Measurements from ENCODE around the gene SEC24C.
"Not testable (repeated sequence)": the region's sequence is repeated elsewhere in the genome, so short reads cannot be mapped to it uniquely, and the experiment has no call there.

The SEC24C gene

DNA sequence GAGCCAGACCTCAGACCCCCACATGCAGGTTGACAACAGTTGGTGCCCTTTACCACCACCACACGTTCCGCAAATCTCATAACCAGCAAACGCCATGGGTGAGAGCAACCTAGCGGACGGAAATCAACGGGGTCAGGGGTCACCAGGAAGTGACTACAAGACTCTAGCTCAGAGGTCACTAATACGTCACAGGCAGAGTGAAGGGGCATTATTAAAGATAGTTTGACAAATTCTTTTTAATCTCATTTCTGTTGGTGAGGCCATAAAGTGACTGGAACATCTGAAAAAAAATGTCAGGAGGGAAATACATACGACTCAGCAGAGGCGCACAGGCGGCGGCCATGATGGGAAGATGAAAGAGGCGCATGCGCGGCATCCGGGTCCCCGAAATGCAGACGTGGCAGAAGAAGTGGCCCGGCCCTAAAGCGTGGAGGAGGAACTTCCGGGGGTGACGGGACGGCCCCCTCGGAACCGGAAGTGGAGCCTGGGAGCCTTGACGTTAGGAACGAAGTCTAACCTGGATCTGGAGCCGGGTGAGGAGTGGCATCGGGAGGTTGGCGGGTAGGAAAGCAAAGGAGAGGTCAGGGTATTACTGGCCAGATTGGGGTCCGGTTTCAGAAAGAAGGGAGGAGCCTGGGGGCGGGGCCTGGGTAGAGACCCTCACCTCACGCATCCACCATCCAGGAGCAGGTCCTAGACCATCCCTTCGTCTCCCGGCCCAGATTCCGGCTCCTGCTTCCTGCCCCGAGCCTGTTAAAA is at the start of gene SEC24C:
SEC24C (plus strand) TSS at position 468 of the 759 bp plus-strand sequence. CDS start 2,461 bp downstream, outside the sequence.
- DNase-seq: peak; percentile 93 to 95

DNA sequence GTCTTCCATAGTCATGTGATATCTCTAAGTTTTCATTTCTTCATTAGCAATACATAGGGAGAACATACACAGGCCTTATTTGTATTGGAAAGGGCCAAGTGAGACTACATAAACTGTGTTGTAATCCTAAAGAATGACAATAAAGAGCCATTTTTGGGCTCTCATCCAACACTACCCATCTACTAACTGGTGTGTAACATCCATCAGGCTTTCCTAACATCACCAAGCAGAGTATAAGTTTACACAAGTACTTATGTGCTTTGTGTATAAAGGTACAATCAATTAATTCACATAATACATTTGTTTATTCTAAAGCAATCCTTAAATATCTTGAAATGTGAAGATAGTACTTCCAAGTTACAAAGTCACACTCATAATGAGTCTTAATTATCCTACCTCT is 48.9 kb upstream of the SEC24C start:
- not testable (repeated sequence) for DNase-seq

- DNase-seq: not testable (repeated sequence)
These were observed 46.5 kb upstream of the SEC24C start, which contains the start of gene AGAP5 for GRCh38 chr10:73697675-73698159. Gene AGAP5, minus strand, starts transcription at chr10:73698109. Its CDS starts 354 bp downstream, at chr10:73697755.

GRCh38 chr10:73698819-73699218 is 45.4 kb upstream of the SEC24C start:
- DNase-seq: not testable (repeated sequence)

GRCh38 chr10:73703924-73704323 is 40.2 kb upstream of the SEC24C start:
- not testable (repeated sequence) for DNase-seq

- not testable (repeated sequence) for DNase-seq
These were observed 38.6 kb upstream of the SEC24C start for GRCh38 chr10:73705506-73706072.

- not testable (repeated sequence) for DNase-seq
These were observed 37.7 kb upstream of the SEC24C start for GRCh38 chr10:73706488-73706887.

- not testable (repeated sequence) for DNase-seq
These were observed 36.5 kb upstream of the SEC24C start for GRCh38 chr10:73707628-73708027.

GRCh38 chr10:73708122-73708521 is 36.0 kb upstream of the SEC24C start:
- DNase-seq: not testable (repeated sequence)

GRCh38 chr10:73711683-73712082 is 32.5 kb upstream of the SEC24C start:
- not testable (repeated sequence) for DNase-seq

DNA sequence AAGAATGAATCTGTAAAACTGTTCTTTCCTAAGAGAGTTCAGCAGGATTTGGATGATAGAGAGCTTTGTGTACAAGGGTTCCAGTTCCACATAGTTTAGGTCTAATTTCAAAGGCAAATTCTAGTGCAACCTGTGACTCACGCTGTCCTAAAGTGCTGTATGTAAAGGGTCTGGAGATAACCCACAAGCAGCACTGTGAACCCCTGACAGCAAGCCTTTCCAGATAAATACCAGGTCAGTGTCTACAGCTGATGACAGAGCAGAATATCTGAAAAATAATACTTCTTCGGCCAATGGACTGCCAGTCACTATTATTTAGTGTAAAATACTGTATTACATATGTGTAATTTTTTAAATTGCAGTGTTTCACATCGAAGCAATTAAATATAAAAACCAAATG is 30.3 kb upstream of the SEC24C start:
- not testable (repeated sequence) for DNase-seq

DNA sequence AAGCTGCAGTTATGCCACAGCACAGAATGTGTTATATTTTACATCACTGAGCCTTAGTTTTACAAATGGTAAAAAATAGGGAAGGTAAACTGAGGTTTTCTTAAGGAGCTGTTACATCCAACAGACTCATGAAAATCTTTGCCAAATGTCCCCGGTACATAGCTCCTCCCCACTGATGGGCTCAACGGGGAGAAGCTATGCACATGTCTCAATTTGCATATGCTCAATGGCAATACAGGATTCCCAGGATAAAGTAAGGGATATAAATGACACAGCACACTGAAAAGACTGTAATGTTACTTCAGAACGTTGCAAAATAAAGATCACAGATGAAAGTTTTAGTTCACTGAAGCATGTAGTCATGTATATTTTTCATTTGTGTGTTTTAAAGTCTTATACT is 29.7 kb upstream of the SEC24C start:
- DNase-seq: not testable (repeated sequence)

DNA sequence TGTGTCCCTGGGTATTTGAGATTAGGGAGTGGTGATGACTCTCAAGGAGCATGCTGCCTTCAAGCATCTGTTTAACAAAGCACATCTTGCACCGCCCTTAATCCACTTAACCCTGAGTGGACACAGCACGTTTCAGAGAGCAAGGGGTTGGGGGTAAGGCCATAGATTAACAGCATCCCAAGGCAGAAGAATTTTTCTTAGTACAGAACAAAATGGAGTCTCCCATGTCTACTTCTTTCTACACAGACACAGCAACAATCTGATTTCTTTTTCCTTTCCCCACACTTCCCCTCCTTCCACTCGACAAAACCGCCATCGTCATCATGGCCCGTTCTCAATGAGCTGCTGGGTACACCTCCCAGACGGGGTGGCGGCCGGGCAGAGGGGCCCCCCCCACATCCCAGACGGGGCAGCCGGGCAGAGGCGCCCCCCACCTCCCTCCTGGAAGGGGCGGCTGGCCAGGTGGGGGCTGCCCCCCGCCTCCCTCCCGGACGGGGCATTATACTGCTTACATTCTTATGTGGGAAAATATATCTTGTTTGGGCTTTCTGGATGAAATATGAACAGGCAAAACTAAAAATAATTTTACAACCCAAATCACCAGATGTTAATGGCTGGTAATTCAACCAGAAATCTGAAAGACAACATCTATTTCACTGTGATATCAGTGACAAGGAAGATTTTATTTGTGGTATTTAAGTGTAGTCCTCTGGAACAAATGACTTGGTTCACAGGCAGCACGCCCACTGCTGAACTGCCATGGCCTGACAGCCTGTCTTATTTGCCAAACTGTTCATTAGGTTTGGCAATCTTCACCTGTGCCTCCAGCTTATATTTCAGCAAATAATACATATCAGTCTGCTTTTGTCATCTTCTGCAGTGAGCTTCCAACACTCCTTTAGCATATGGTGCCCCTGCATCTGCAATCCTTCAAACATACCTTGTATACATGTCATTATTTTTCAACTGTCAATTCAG is 28.7 kb upstream of the SEC24C start:
- not testable (repeated sequence) for DNase-seq

- DNase-seq: no peak
These were observed 27.9 kb upstream of the SEC24C start for GRCh38 chr10:73716251-73716650.

DNA sequence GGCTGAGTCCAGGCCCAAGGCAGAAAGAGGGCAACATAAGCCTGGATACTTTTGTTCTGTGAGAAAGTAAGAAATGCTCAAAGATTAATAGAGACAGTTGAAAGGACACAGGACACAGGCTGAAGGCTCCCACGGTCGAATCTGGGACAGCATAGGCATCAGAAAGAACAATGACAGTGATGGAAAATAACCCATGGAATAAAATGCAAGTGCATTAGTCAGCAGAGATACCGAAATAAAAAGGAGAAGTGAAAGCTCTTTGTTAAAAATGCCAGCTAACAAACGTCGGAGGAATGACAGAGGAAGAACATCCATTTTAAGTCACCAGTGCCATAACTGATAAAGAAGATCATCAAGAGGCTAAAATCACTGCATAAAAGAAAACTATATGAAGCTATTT is 26.6 kb upstream of the SEC24C start:
- no peak for DNase-seq

DNA sequence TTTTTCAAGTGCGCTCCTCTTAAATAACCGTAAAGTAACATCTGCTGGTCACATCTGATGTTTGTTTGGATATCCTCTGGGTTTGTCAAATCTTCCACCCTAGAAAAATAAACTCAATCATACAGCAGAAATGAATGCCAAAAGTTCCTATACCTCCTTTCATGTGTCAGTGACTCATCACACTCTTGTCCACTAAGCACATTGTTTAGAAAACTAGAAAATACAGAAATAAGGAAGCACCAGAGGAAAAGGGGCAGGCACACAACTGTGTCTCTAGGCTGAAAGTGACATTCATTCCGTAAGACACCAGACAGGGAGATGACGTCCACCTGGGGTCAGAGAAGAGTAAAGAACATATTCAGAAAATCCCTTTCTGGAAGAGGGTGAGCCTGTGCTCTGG is 23.6 kb upstream of the SEC24C start:
- DNase-seq: not testable (repeated sequence)

DNA sequence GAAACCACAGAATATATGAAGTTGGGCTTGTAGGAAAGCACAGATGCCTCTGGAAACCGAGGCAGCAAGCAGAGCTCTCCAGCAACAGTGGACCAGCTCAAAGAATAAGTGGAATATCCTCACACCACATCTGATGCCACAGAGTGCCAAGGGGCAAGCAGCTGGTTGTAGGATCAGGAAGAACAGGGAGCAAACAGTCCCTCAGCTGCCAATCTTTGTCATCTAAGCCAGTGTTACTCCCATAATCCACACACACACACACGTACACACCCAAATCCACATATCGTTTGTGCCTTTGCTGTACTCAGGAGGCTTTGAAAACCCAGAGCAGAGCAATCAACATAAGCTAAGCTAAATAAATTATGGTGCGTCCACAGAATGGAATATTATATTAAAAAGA is 20.7 kb upstream of the SEC24C start:
- no peak for DNase-seq

DNA sequence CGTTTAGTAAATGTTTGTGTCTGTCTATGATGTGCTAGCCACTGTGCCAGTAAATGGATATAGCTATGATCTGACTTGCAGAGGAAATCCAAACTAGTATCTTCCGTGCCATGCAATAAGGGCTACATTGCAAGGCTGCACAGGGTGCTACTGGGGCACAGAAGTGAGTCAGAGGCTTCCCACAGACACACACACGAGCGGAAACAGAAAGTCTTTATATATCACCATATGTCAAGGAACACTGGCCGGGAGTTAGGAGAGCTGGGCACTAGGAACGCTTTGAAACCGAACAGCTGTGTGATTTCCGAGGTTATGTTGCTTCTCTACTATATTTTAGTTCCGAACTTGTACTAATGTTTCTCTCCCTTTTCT is 14.4 kb upstream of the SEC24C start:
- DNase-seq: peak; percentile 33 to 54

DNA sequence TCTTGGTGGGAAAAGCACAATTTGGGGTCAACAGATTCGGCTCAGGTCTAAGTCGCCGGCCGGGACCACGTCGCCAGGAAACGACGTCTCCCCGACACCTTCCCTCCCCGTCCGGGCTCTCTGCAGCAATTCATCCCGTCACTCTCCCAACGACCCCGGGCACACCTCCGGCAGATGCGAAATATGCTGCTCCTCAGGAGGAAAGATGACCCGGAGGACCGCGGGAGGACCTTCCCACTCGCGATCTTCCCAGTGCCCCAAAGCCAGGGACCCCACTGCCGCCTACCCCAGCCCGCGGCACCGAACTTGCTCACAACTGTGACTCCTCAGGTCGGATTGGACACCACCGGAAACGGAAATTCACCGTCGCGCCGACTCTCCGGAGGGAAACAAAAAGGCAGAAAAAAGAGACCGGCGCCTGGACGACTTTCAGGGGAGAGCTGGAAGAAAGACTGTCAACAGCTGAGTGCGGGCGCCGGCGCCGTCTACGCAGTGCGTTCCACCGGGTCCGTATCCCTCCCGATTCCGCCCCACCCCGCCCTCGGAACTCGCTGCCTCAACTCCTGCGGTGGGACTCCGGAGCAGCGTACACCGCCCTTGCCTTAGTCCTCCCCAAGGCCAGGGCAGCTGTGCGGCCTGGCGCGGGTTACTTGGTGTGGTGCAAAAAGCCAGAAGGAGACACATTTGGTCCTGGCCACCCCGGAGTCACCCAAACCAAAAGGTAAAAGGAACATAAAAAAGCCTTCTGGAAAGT is 13.8 kb upstream of the SEC24C start:
- DNase-seq: peak; percentile 92 to 93

DNA sequence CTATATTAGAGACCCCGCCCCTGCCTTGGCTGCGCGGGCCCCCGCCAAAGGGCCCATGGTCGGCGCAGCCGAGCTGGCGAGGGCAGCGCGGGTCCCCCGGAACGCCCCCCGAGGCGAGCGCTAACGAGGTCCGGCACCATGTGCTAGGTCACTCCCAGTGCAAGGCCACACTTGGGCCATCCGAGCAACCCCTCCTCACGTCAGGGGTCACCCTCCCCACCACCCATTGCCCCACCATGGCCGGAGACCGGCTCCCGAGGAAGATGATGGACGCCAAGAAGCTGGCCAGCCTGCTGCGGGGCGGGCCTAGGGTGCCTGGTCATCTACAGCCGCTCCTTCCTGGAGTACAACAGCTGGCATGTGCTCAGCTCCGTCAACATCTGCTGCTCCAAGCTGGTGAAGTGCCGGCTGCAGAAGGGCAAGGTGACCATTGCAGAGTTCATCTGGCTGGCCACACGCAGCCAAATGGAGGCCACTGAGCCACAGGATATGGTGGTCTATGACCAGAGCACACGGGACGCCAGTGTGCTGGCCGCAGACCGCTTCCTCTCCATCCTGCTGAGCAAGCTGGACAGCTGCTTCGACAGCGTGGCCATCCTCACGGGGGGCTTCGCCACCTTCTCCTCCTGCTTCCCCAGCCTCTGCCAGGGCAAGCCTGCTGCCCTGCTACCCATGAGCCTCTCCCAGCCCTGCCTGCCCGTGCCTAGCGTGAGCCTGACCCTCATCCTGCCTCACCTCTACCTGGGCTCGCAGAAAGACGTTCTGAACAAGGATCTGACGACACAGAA is 12.4 kb upstream of the SEC24C start:
- no peak for DNase-seq

DNA sequence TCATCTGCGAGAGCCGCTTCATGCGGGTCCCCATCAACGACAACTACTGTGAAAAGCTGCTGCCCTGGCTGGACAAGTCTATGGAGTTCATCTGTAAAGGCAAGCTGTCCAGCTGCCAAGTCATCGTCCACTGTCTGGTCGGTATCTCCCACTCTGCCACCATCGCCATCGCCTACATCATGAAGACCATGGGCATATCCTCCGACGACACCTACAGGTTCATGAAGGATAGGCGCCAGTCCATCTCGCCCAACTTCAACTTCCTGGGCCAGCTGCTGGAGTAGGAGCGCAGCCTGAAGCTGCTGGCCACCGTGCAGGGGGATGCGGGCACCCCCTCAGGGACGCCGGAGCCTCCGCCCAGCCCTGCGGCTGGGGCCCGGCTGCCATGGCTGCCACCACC is 11.7 kb upstream of the SEC24C start:
- no peak for DNase-seq
